Activated naive CD4-positive, alpha-beta T cell (primary cell): ENCODE results near the gene FCN1.

Experiments
- DNase-seq, 4 experiments: peaks; one replicate each; lab custom pipeline; 2025; lab: John Stamatoyannopoulos, UW

The FCN1 gene

GRCh38 chr9:134913713-134914500, 3.8 kb downstream of the FCN1 start:
- no peak for DNase-seq

- DNase-seq = no peak
Measured at GRCh38 chr9:134913041-134913712, 4.5 kb downstream of the FCN1 start.

GRCh38 chr9:134912126-134912840, 5.4 kb downstream of the FCN1 start:
- no peak for DNase-seq

GRCh38 chr9:134909511-134910481, 7.9 kb downstream of the FCN1 start:
- no peak for DNase-seq

- no peak for DNase-seq
Measured at GRCh38 chr9:134908524-134909309, 9.0 kb downstream of the FCN1 start.

- no peak for DNase-seq
Measured at GRCh38 chr9:134902936-134903335, 14.8 kb downstream of the FCN1 start.

GRCh38 chr9:134899818-134900217, 17.9 kb downstream of the FCN1 start:
- DNase-seq = no peak

GRCh38 chr9:134899168-134899567, 18.5 kb downstream of the FCN1 start:
- no peak for DNase-seq

- DNase-seq = no peak
Measured at GRCh38 chr9:134898319-134898718, 19.4 kb downstream of the FCN1 start.

GRCh38 chr9:134897584-134898170, 20.0 kb downstream of the FCN1 start:
- DNase-seq = no peak

GRCh38 chr9:134896834-134897583, 20.7 kb downstream of the FCN1 start:
- no peak for DNase-seq

GRCh38 chr9:134895908-134896833, 21.5 kb downstream of the FCN1 start:
- no peak for DNase-seq

GRCh38 chr9:134895567-134895907, 22.2 kb downstream of the FCN1 start:
- no peak for DNase-seq

- DNase-seq = no peak
Measured at GRCh38 chr9:134895097-134895496, 22.6 kb downstream of the FCN1 start.

- no peak for DNase-seq
Measured at GRCh38 chr9:134894136-134894860, 23.4 kb downstream of the FCN1 start.

GRCh38 chr9:134892820-134893420, 24.8 kb downstream of the FCN1 start:
- DNase-seq = no peak

- DNase-seq = no peak
Measured at GRCh38 chr9:134892221-134892620, 25.5 kb downstream of the FCN1 start.

- no peak for DNase-seq
Measured at GRCh38 chr9:134891713-134892112, 26.0 kb downstream of the FCN1 start.
